ENCODE measurements around the gene GDPGP1.

- TF ChIP-seq, protein P1, sequence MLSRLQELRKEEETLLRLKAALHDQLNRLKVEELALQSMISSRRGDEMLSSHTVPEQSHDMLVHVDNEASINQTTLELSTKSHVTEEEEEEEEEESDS (CRISPR knock-in tag; IDR thresholded peaks at IDR 0.05) = no peak
- TF ChIP-seq ZNF174 (CRISPR knock-in tag; IDR thresholded peaks at IDR 0.05) (no peak), SMAD4 (CRISPR knock-in tag; conservative IDR thresholded peaks at IDR 0.05) (no peak)
Measured at GRCh38 chr15:90211440-90212143, 22.4 kb upstream of the GDPGP1 start.

Measured in K562 (cell line).